Mesothelial cell of epicardium (in vitro differentiated cells): Measurements from ENCODE around the gene ACTR1B. TPM values are rescaled to one million over a fixed set of nuclear protein-coding genes. Genes with fewer than 3 reads are reported as not detected.
A peak's percentile ranks its signal among the peaks of the same experiment; 100 is the strongest.
"Not testable (repeated sequence)": the region's sequence is repeated elsewhere in the genome, so short reads cannot be mapped to it uniquely, and the experiment has no call there.

Experiments
- DNase-seq, 2 experiments: peaks; one replicate each; pipeline ENCODE4 v3.0.0; 2021; ENCODE audit warnings: low spot score in 2 of 2; ENCODE audit not compliant: unreplicated experiment in 2 of 2
- H3K27ac Mint-ChIP-seq: 2 replicates; pipeline ENCODE4 v1.8.0; 2021; ENCODE audit warnings: mixed read lengths
- H3K27me3 Mint-ChIP-seq: 2 replicates; pipeline ENCODE4 v1.8.0; 2021; ENCODE audit warnings: low read depth, mixed read lengths
- H3K36me3 Mint-ChIP-seq: 2 replicates; pipeline ENCODE4 v1.8.0; 2021; ENCODE audit warnings: mixed read lengths
- H3K4me1 Mint-ChIP-seq: 2 replicates; pipeline ENCODE4 v1.8.0; 2021; ENCODE audit warnings: mixed read lengths
- H3K4me3 Mint-ChIP-seq: 2 replicates; pipeline ENCODE4 v1.8.0; 2021; ENCODE audit warnings: mild to moderate bottlenecking, moderate library complexity, mixed read lengths
- H3K9me3 Mint-ChIP-seq: 2 replicates; pipeline ENCODE4 v1.8.0; 2021; ENCODE audit warnings: mixed read lengths
- CTCF ChIP-seq: fragments of 200-600 bp; sonication (generic); IDR thresholded peaks from one replicate; pipeline ENCODE4 v1.5.0; 2021; ENCODE audit warnings: antibody characterized with exemption; ENCODE audit not compliant: unreplicated experiment
- total RNA-seq: library from RNA; stranded (reverse); gene quantifications from 3 replicates; pipeline ENCODE4 v1.2.1, GENCODE V29; 2021

Gene ACTR1B
- total RNA-seq, 1 donor from 2014 or later = 74.3 TPM

- H3K27ac Mint-ChIP-seq = peak overlapping the region; percentile 81
- H3K27me3 Mint-ChIP-seq = no peaks in the 10 kb centered on the region
- H3K9me3 Mint-ChIP-seq = no peaks in the 10 kb centered on the region
- DNase-seq = no peak
- H3K4me3 Mint-ChIP-seq = peak overlapping the region; percentile 94
- H3K4me1 Mint-ChIP-seq = peaks cover 14% of the 10 kb centered on the region
- peaks cover 17% of the 10 kb centered on the region for H3K36me3 Mint-ChIP-seq
- no peak for TF ChIP-seq CTCF
Observed at GRCh38 chr2:97646977-97647376, 16.9 kb downstream of the ACTR1B start.

- Mint-ChIP-seq H3K9me3 (no peaks in the 10 kb centered on the region), H3K4me3 (peak within 1 kb of the TSS; percentile 94), H3K36me3 (peaks cover 15% of the 10 kb centered on the region), H3K27me3 (no peaks in the 10 kb centered on the region), H3K27ac (peak within 1 kb of the TSS; percentile 99), H3K4me1 (peaks cover 14% of the 10 kb centered on the region)
- peak; percentile 97 to 99 for DNase-seq
- no peak for TF ChIP-seq CTCF
Observed at GRCh38 chr2:97645695-97646629, 17.9 kb downstream of the ACTR1B start, which contains the start of gene COX5B. Gene COX5B (plus strand): TSS chr2:97646062. CDS start chr2:97646087, 25 bp downstream.

- Mint-ChIP-seq H3K27ac (peak overlapping the region; percentile 99), H3K27me3 (no peaks in the 10 kb centered on the region), H3K4me1 (peaks cover 14% of the 10 kb centered on the region), H3K36me3 (peaks cover 15% of the 10 kb centered on the region), H3K9me3 (no peaks in the 10 kb centered on the region), H3K4me3 (peak overlapping the region; percentile 94)
- no peak for DNase-seq
- no peak for TF ChIP-seq CTCF
Observed at GRCh38 chr2:97645112-97645694, 18.6 kb downstream of the ACTR1B start.

- H3K27ac Mint-ChIP-seq = no peak overlapping the region
Observed at GRCh38 chr2:97644023-97644717, 19.7 kb downstream of the ACTR1B start.

GRCh38 chr2:97626049-97626430, 37.8 kb downstream of the ACTR1B start:
- not testable (repeated sequence) for H3K27ac Mint-ChIP-seq, DNase-seq, H3K4me1 Mint-ChIP-seq, H3K36me3 Mint-ChIP-seq, H3K9me3 Mint-ChIP-seq, H3K4me3 Mint-ChIP-seq
- peaks cover 14% of the 10 kb centered on the region for H3K27me3 Mint-ChIP-seq

More at GRCh38 chr2:97644023-97644717, 19.7 kb downstream of the ACTR1B start:
- TF ChIP-seq CTCF = no peak
- no peak for DNase-seq
- peaks cover 4% of the 10 kb centered on the region for H3K27me3 Mint-ChIP-seq
- H3K9me3 Mint-ChIP-seq = no peaks in the 10 kb centered on the region
- H3K4me3 Mint-ChIP-seq = no peak overlapping the region
- peaks cover 7% of the 10 kb centered on the region for H3K36me3 Mint-ChIP-seq
- peaks cover 14% of the 10 kb centered on the region for H3K4me1 Mint-ChIP-seq

GRCh38 chr2:97625354-97626048, 38.3 kb downstream of the ACTR1B start:
- H3K9me3 Mint-ChIP-seq, H3K27ac Mint-ChIP-seq, H3K4me3 Mint-ChIP-seq, H3K36me3 Mint-ChIP-seq, DNase-seq, H3K4me1 Mint-ChIP-seq: not testable (repeated sequence)
- peaks cover 10% of the 10 kb centered on the region for H3K27me3 Mint-ChIP-seq

GRCh38 chr2:97622976-97623375, 40.9 kb downstream of the ACTR1B start:
- not testable (repeated sequence) for H3K27ac Mint-ChIP-seq, H3K4me1 Mint-ChIP-seq, DNase-seq, H3K9me3 Mint-ChIP-seq, H3K36me3 Mint-ChIP-seq, H3K4me3 Mint-ChIP-seq, H3K27me3 Mint-ChIP-seq

GRCh38 chr2:97620492-97620891, 43.4 kb downstream of the ACTR1B start:
- H3K36me3 Mint-ChIP-seq, DNase-seq, H3K4me3 Mint-ChIP-seq, H3K9me3 Mint-ChIP-seq, H3K4me1 Mint-ChIP-seq, H3K27me3 Mint-ChIP-seq, H3K27ac Mint-ChIP-seq: not testable (repeated sequence)
